T-helper 22 cell (primary cell): ENCODE data around the gene HDAC8.
"Not testable (repeated sequence)": the region's sequence is repeated elsewhere in the genome, so short reads cannot be mapped to it uniquely, and the experiment has no call there.

Source experiments
- DNase-seq: peaks from one replicate; pipeline ENCODE4 v3.0.0-alpha.2; 2020; ENCODE audit warnings: low read depth

HDAC8 gene

DNA sequence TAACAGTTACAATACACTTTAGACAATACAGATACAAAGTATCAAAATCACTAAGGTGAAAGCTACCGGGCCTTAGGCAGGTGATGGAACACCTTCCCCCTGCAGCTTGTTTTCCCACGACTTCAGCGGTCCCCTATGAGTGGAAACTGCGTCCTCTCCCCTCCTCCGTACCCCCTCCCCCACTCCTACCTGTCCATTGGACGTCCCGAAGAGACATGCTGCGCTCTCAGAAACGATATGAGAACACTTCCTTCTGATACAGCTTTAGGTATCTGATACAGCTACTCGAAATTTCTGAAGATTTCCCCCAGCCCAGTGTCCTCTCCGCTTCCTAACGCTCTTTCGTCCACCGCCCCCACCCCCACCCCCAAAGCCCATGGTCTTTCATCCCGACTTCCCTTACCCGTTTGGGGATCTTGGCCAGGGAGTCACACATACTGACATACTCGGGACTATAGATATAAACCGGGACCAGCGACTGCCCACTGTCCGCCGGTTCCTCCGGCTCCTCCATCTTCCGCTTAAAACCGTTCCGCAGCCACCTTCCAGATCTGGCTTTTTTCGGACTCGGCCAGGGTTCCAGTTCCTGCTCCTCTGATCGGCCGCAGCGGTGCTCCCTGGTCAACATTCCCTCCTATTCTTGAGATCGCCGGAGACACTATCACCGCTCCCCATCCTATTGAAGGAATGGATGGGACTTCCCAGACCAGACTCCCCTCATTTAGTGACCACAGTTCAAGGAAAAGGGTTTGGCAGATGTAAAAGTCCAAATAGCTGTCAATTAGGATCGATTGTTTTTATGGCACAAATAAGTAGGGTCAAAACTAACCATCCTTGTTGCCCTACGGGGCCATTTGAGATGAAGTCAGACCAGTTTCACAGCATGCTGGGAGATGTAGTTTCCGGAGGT is at the start of gene HDAC8:
HDAC8 (minus strand) TSS at position 596 of the 910 bp plus-strand sequence; CDS start at position 514, 82 bp downstream.
- DNase-seq = peak; percentile 17

DNA sequence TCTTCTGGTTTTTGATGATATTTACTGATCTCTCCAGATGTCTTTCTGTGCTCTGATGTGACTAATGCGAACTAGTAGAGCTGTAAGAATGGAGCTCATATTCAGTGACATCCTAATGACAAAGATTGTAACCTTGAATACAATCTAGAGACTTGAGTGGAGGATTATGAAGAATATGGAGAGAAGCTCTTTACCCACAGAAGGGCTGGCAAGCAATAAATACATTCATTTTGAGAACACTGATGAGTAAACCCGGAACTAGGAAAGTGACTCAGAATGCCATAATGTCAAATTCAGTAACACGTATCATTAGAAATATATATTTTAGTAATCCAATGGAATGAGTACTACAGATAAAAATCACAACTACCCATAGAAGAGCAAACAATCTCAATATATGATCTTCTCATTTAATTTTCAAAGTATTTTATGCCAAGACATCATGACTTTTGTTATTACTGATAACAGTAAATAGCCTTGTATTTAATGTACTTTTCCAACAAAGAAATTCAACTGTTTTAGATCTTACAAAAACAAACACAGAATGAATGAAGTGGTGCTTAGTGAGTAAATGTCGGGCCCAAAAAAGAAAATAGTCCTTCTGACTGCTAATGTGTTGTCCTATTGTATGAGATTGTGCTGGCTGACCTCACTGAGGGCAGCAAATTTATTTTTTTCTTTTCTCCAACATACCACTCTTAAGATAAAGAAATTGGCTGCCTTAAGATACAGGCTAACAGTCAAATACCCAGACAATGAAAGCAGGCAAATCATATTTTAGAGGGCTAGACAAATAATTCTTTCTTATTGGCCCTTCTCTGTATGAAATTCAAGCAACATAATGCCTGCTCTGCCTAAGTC is 49.2 kb upstream of the HDAC8 start:
- DNase-seq = no peak

- DNase-seq = no peak
These were observed 48.5 kb upstream of the HDAC8 start for GRCh38 chrX:72621163-72621562.

GRCh38 chrX:72620550-72621145 is 48.0 kb upstream of the HDAC8 start:
- no peak for DNase-seq

GRCh38 chrX:72609313-72609712 is 36.7 kb upstream of the HDAC8 start:
- DNase-seq = no peak

- no peak for DNase-seq
These were observed 32.1 kb upstream of the HDAC8 start for GRCh38 chrX:72604705-72605104.

DNA sequence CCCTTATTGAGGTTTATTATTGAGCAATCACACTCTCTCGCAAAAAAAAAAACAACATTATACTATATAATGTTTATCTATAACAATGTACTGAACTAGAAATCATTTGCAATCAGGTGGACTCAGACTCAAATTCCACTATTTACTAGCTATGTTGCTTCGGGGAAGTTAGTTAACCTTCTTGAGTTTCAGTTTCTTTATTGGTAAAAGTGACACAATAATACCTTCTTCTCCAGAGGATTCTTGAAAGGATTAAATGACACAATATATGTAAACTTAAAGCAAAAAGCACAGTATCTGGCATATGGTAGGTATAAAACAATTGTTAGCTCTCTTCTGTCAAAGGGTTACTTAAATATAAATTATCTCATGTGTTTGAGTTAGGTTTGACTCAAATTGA is 31.5 kb upstream of the HDAC8 start:
- DNase-seq = no peak

GRCh38 chrX:72591038-72591437 is 18.4 kb upstream of the HDAC8 start:
- not testable (repeated sequence) for DNase-seq

DNA sequence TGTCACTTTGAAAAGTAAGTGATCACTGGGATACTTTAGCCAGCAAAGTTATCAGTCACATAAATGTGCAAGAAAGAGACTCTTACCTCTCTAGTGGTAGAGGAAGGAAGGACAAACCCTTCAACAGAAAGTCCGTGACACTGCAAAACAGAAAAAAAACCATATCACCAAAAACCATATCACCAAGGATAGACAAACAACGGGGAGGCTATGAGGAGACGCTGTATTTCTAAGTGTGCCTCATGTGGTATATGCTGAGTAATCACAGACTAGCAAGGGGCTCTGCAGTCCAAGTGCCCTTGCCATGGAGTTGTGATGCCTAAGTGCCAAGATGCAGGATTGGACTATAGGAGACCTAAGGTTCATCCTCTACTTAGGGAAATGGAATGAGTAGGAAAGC is 11.5 kb upstream of the HDAC8 start:
- DNase-seq = no peak

DNA sequence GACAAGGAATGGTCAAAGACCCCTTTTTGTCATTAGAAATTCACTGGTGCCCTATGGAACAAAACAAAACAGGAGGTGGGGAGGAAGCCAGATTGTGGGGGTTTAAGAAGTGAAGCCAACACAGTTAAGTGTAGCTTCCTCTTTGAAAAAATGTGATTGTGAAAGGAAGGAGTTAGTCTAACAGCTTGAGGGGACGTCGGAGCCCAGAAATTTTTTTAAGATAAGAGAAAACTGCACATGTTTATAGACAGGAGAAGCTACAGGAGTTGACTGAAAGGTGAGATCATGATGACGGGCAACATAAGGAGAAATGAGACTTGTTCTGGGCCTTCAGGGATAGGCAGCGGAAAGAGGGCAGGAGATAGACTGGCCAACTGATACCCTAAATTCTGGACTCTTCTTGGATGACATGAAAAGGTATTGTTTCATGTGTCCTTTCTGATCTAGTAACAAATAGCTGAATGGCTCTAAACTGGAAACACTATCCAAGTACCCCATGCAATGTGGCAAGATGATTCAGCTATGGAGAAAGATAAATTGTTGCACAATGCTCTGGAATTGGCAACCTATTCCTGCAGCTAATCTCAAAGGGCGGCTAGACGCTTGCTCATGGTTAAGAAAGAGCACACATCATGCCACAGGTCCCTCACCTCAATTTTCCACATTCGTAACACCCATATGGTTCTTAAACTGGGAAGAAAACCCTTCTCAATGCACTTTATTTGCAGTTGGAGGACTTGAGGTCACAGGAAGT is 3.7 kb upstream of the HDAC8 start:
- DNase-seq = no peak

- no peak for DNase-seq
These were observed 492 bp upstream of the HDAC8 start for GRCh38 chrX:72573158-72573511.

DNA sequence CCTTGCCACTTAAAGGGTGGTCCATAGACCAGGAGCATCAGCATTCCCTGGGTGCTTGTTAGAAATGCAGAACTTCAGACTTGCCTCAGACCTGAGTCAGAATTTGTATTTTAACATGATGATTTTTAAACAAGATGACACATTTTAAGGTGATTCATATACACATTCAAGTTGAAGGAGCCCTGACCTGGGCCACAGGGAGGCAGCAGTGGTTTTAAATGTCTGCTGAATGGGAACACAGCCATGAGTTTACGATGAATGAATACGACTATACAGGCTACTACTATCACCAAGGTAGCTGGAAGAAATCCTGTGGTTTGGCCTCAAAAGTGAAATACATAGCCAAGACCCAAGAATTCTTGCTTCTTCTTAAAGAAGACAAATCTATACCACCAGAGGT is 2.9 kb downstream of the HDAC8 start:
- DNase-seq = no peak

DNA sequence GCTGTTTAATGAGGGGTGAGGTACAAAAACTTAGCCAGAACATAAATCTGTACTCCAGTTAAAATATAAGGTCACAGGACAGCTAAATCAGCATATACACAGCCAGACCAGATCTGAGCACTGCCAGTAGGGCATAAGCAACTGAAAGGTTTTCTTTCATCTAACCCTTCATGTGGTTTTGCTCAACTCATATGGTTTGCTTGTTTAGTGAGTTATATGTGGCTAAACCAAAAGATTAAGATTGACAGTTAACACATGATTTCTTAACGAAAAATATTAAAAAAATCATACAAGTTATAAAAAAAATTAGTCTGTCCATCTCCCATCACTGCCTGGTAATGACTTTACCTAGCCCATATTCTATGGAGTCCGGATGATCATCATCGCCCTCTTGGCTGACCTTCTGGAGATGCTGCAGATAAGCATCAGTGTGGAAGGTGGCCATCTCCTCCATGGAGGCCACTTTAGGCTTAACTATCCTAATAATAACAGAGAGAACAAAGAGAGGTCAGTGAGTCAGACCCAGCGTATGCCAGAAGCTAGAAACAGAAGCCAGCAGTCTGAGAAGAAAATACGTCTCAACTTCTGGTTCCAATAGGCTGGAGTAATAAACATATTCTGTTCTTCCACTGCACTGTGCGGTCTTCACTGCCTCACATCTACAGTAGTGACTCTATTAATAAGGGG is 4.1 kb downstream of the HDAC8 start:
- no peak for DNase-seq

DNA sequence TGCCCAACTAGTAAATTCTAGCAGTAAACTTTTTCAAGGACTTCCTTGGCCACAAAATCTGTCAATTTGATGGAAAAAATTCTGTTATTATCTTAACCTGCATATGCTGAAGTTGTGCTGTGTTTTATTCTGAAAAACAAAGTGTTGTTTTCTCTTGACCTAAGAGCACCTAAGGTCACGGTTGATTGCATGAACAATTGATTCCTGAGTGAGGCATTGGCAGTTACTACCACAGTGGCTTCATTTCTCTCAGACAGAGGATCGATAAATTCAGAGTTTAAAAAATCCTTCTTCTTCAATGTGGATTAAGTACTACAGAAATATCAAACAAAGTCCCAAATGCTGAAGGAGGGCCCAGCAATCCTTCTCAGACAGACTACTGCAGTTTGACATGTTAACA is 6.2 kb downstream of the HDAC8 start:
- DNase-seq = no peak

- DNase-seq = not testable (repeated sequence)
These were observed 13.0 kb downstream of the HDAC8 start for GRCh38 chrX:72559655-72560054.

DNA sequence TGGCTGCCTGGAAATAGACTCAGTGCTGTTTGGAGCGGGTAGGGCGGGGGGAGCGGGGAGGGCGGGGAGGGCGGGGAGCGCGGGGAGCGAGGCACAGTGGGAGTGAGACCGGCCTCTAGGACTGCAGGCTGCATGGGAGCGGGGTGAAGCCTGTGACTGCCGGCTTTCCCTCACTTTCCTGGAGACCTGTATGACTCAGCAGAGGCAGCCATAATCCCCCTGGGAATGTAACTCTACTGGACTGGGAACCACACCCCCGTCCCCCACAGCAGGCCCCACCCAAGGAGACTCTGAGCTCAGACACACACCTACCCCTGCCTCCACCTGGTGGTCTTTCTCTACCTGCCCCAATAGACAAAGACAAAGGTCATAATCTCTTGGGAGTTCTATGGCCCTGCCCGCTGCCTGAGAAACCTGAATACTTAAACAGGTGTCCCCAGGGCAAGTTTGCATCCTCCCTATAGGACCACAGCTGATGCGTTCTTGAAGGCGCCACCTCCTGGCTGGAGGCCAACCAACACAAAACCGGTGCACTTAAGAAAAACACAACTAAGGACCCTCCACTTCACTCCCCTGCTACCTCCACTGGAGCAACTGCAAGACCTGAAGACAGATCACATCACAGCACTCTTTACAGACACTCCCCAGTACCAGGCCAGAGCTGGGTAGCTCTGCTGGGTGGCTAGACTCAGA is 18.0 kb downstream of the HDAC8 start:
- DNase-seq = no peak

DNA sequence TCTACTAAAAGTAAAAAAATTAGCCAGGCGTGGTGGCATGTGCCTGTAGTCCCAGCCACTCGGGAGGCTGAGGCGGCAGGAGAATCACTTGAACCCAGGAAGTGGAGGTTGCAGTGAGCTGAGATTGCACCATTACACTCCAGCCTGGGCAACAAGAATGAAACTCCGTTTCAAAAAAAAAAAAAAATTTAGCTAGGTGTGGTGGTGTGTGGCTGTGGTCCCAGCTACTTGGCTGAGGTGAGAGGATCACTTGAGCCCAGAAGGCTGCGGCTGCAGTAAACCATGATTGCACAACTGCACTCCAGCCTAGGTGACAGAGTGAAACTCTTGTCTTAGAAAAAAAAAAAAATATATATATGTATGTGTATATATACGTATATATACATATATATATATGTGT is 20.2 kb downstream of the HDAC8 start:
- not testable (repeated sequence) for DNase-seq

DNA sequence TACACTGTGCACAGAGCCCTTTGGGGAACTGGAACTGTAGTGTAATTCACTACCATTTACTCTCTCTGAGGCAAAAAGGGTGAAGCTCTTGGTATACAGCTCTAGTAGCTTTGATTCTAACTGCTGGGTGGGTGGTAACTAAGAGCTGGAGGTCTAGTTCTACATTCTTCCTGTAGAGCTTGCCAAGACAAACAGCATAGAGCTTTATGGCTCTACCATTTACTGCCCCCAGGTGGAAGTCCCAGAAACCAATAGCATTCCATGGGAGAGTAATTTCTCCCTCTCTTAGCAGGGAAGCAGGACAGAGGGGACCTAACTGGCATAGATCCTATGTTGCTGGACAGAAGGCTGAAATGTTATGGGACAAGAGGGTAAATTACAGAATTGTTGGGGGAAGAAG is 26.7 kb downstream of the HDAC8 start:
- DNase-seq = no peak

GRCh38 chrX:72540318-72540717 is 32.3 kb downstream of the HDAC8 start:
- DNase-seq = no peak

GRCh38 chrX:72539822-72540221 is 32.8 kb downstream of the HDAC8 start:
- DNase-seq = no peak

DNA sequence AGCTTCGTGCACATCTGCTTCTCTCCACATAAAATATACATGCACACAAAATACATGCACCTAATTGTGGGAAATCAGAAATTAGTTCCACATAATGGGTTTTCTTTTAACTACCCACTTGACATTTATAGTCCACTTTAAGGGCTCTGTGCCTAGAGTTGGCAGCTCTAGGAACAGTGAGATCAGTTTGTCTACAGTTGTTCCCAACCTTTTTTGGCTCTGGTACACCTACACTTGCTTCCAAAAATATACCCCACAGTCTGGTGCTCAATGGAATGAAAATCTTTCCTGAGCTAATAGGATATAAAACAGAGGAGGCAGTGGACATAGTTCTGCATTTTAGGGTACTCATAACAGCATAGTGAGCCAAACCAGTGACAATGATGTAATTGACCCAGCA is 36.1 kb downstream of the HDAC8 start:
- DNase-seq = no peak
